ENCODE measurements around the gene SLC35F1. TPM values are rescaled to one million over a fixed set of nuclear protein-coding genes. Genes with fewer than 3 reads are reported as not detected.

The SLC35F1 gene
- total and polyA plus RNA-seq, 2 experiments from 2014 or later: 0.04 to 0.43 TPM

GRCh38 chr6:118165500-118165899, 258.4 kb downstream of the SLC35F1 start:
- WGBS (ENCODE audit: low lambda C conversion rate, missing lambda C conversion rate): 80% methylated on average over 1 of the region's 1 CpG
- Histone ChIP-seq H3K9me3 (ENCODE audit: low read depth) (no peaks in the 10 kb centered on the region), H3K36me3 (replicated peaks; ENCODE audit: insufficient read depth, low read depth) (no peaks in the 10 kb centered on the region), H3K9me2 (replicated peaks; ENCODE audit: insufficient read depth) (no peaks in the 10 kb centered on the region), H3K79me2 (no peaks in the 10 kb centered on the region), H3K27ac (no peak overlapping the region), H3K4me3 (no peak overlapping the region), H3K27me3 (no peaks in the 10 kb centered on the region), H3K4me2 (no peak overlapping the region), H2AFZ (no peak overlapping the region), H4K20me1 (ENCODE audit: insufficient read depth, poor library complexity, severe bottlenecking) (no peaks in the 10 kb centered on the region), H3K4me1 (ENCODE audit: insufficient read depth) (no peaks in the 10 kb centered on the region)
- TF ChIP-seq EZH2 (IDR thresholded peaks at IDR 0.05; ENCODE audit: borderline replicate concordance): no peak
- no peak for TF ChIP-seq EZH2phosphoT487 (IDR thresholded peaks at IDR 0.05; ENCODE audit: low read depth, severe bottlenecking, unreplicated experiment)
- TF ChIP-seq, protein P1, sequence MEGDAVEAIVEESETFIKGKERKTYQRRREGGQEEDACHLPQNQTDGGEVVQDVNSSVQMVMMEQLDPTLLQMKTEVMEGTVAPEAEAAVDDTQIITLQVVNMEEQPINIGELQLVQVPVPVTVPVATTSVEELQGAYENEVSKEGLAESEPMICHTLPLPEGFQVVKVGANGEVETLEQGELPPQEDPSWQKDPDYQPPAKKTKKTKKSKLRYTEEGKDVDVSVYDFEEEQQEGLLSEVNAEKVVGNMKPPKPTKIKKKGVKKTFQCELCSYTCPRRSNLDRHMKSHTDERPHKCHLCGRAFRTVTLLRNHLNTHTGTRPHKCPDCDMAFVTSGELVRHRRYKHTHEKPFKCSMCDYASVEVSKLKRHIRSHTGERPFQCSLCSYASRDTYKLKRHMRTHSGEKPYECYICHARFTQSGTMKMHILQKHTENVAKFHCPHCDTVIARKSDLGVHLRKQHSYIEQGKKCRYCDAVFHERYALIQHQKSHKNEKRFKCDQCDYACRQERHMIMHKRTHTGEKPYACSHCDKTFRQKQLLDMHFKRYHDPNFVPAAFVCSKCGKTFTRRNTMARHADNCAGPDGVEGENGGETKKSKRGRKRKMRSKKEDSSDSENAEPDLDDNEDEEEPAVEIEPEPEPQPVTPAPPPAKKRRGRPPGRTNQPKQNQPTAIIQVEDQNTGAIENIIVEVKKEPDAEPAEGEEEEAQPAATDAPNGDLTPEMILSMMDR (IDR thresholded peaks at IDR 0.05; ENCODE audit: poor library complexity): no peak
- no peak for DNase-seq (ENCODE audit: low spot score)

- H3K4me3 ChIP-seq: no peak overlapping the region
- no peak for TF ChIP-seq EZH2 (IDR thresholded peaks at IDR 0.05; ENCODE audit: borderline replicate concordance)
- TF ChIP-seq, protein P1 (IDR thresholded peaks at IDR 0.05; ENCODE audit: poor library complexity): no peak
- TF ChIP-seq EZH2phosphoT487 (IDR thresholded peaks at IDR 0.05; ENCODE audit: low read depth, severe bottlenecking, unreplicated experiment): no peak
- H2AFZ ChIP-seq: no peak overlapping the region
- H3K4me2 ChIP-seq: no peak overlapping the region
- H3K79me2 ChIP-seq: no peaks in the 10 kb centered on the region
- H3K4me1 ChIP-seq (ENCODE audit: insufficient read depth): no peaks in the 10 kb centered on the region
- H4K20me1 ChIP-seq (ENCODE audit: insufficient read depth, poor library complexity, severe bottlenecking): no peaks in the 10 kb centered on the region
- H3K27me3 ChIP-seq: no peaks in the 10 kb centered on the region
- H3K9me3 ChIP-seq (ENCODE audit: low read depth): no peaks in the 10 kb centered on the region
- H3K27ac ChIP-seq: no peak overlapping the region
- H3K36me3 ChIP-seq (replicated peaks; ENCODE audit: insufficient read depth, low read depth): no peaks in the 10 kb centered on the region
- 47% methylated on average over 5 of the region's 5 CpGs for WGBS (ENCODE audit: low lambda C conversion rate, missing lambda C conversion rate)
- no peaks in the 10 kb centered on the region for H3K9me2 ChIP-seq (replicated peaks; ENCODE audit: insufficient read depth)
- DNase-seq (ENCODE audit: low spot score): no peak
These were observed 261.4 kb downstream of the SLC35F1 start for GRCh38 chr6:118168421-118168820.

GRCh38 chr6:118171852-118172251, 264.8 kb downstream of the SLC35F1 start:
- H4K20me1 ChIP-seq (ENCODE audit: insufficient read depth, poor library complexity, severe bottlenecking): no peaks in the 10 kb centered on the region
- WGBS (ENCODE audit: low lambda C conversion rate, missing lambda C conversion rate): 40% methylated on average over 2 of the region's 2 CpGs
- H3K79me2 ChIP-seq: no peaks in the 10 kb centered on the region
- TF ChIP-seq, protein P1 (IDR thresholded peaks at IDR 0.05; ENCODE audit: poor library complexity): no peak
- no peak for TF ChIP-seq EZH2 (IDR thresholded peaks at IDR 0.05; ENCODE audit: borderline replicate concordance)
- TF ChIP-seq EZH2phosphoT487 (IDR thresholded peaks at IDR 0.05; ENCODE audit: low read depth, severe bottlenecking, unreplicated experiment): no peak
- H2AFZ ChIP-seq: no peak overlapping the region
- H3K27me3 ChIP-seq: no peaks in the 10 kb centered on the region
- no peaks in the 10 kb centered on the region for H3K4me1 ChIP-seq (ENCODE audit: insufficient read depth)
- no peaks in the 10 kb centered on the region for H3K36me3 ChIP-seq (replicated peaks; ENCODE audit: insufficient read depth, low read depth)
- no peaks in the 10 kb centered on the region for H3K9me2 ChIP-seq (replicated peaks; ENCODE audit: insufficient read depth)
- no peaks in the 10 kb centered on the region for H3K9me3 ChIP-seq (ENCODE audit: low read depth)
- no peak for DNase-seq (ENCODE audit: low spot score)
- no peak overlapping the region for H3K4me3 ChIP-seq
- no peak overlapping the region for H3K27ac ChIP-seq
- H3K4me2 ChIP-seq: no peak overlapping the region

DNA sequence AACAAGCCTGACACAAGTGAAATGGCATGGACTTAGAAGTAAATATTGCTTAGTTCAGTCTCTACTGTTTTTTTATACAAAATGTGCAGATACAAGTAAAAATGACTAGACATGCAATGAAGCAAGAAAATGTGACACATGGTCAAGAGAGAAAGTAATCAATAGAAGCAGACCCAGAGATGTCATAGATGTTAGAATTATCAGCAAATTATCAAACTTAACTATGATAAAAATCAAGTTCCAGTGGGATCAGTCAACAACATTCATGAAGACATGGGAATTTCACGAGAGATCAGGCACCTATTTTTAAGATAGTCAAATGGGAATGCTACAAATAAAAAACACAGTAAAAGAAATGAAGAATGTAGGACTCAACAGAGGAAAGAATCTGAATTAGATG, 267.0 kb downstream of the SLC35F1 start:
- no peak overlapping the region for H3K4me2 ChIP-seq
- no peaks in the 10 kb centered on the region for H3K79me2 ChIP-seq
- no peaks in the 10 kb centered on the region for H3K9me2 ChIP-seq (replicated peaks; ENCODE audit: insufficient read depth)
- no peak overlapping the region for H3K4me3 ChIP-seq
- H3K4me1 ChIP-seq (ENCODE audit: insufficient read depth): no peaks in the 10 kb centered on the region
- no peak overlapping the region for H2AFZ ChIP-seq
- no peaks in the 10 kb centered on the region for H3K36me3 ChIP-seq (replicated peaks; ENCODE audit: insufficient read depth, low read depth)
- WGBS (ENCODE audit: low lambda C conversion rate, missing lambda C conversion rate): 76% methylated on average over 1 of the region's 1 CpG
- no peak for DNase-seq (ENCODE audit: low spot score)
- no peaks in the 10 kb centered on the region for H4K20me1 ChIP-seq (ENCODE audit: insufficient read depth, poor library complexity, severe bottlenecking)
- TF ChIP-seq, protein P1 (IDR thresholded peaks at IDR 0.05; ENCODE audit: poor library complexity): no peak
- TF ChIP-seq EZH2phosphoT487 (IDR thresholded peaks at IDR 0.05; ENCODE audit: low read depth, severe bottlenecking, unreplicated experiment): no peak
- no peak for TF ChIP-seq EZH2 (IDR thresholded peaks at IDR 0.05; ENCODE audit: borderline replicate concordance)
- H3K27me3 ChIP-seq: no peaks in the 10 kb centered on the region
- H3K27ac ChIP-seq: no peak overlapping the region
- no peaks in the 10 kb centered on the region for H3K9me3 ChIP-seq (ENCODE audit: low read depth)

Data from hepatocyte (in vitro differentiated cells).